Purkinje cell (primary cell): Measurements from ENCODE around the gene RPS13. TPM values are rescaled to one million over a fixed set of nuclear protein-coding genes. Genes with fewer than 3 reads are reported as not detected.

ENCODE experiments used
- polyA plus RNA-seq: library from polyadenylated mRNA; unstranded; fragments of >200 nt; fragmentation: Nextera tagmentation; gene quantifications from 2 replicates; pipeline ENCODE4 v1.2.1, GENCODE V29; 2014

The RPS13 gene
- polyA plus RNA-seq: 841 and 900 TPM in 2 replicates

DNA sequence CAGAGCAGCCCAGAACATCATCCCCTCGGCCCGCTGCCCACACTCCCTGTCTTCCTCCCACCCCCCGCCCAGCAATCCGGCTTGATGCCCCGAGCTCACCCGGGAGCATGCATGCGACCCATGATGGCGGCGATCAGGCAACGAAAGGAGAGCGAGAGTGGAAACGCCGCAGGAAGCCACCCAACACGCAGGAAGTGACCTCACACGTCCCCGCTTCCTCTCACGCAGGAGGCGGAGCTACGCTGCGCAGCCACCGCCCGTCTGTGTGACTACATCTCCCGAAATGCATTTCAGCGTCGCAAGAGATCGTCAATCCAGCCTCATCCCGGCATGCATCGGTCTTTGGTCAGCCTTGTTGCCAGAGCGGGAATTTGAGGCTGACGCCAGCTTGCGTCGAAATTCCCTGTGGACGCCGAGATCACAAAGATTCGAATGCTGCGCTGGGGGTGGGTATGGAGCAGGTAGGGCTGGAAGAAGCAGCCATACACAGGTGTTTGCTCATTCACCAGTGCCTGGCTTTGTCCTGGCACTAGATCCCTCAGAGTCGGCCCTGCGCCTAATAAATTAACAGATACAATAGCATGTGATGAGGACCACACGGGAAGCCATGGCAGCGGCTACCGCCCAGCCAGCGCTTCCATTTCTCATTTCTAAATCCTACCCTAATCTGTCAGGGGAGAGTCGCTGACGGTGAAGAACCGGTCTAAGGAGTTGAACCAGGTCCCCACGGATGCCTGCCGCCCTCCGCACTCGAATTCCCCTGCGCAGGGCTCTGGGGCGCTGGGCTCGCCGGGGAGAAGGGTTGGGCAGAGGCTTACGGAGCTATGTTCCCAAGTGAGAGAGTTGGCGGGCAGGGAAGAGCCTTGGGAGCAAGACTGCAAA, at the start of gene RPS13:
RPS13 (minus strand) TSS at position 148 of the 882 bp plus-strand sequence; CDS start at position 122, 26 bp downstream.

Other genes starting within 250 kb of the RPS13 start
- 0.27 and 1.5 TPM in 2 replicates for gene PLEKHA7, start 63.3 kb downstream of the RPS13 start, polyA plus RNA-seq
- gene PIK3C2A, start 130.3 kb upstream of the RPS13 start, polyA plus RNA-seq: 49.6 and 52.6 TPM in 2 replicates
- gene NUCB2, start 199.1 kb upstream of the RPS13 start, polyA plus RNA-seq: 113 and 124 TPM in 2 replicates